GM19397 (cell line): Measurements from ENCODE around the gene EMX1.

Experiments used
- ATAC-seq: cut with Tn5 transposase; IDR thresholded peaks from one replicate; pipeline ENCODE4 v1.9.1; 2021; ENCODE audit warnings: mild to moderate bottlenecking, moderate library complexity; ENCODE audit not compliant: unreplicated experiment

EMX1 gene

DNA sequence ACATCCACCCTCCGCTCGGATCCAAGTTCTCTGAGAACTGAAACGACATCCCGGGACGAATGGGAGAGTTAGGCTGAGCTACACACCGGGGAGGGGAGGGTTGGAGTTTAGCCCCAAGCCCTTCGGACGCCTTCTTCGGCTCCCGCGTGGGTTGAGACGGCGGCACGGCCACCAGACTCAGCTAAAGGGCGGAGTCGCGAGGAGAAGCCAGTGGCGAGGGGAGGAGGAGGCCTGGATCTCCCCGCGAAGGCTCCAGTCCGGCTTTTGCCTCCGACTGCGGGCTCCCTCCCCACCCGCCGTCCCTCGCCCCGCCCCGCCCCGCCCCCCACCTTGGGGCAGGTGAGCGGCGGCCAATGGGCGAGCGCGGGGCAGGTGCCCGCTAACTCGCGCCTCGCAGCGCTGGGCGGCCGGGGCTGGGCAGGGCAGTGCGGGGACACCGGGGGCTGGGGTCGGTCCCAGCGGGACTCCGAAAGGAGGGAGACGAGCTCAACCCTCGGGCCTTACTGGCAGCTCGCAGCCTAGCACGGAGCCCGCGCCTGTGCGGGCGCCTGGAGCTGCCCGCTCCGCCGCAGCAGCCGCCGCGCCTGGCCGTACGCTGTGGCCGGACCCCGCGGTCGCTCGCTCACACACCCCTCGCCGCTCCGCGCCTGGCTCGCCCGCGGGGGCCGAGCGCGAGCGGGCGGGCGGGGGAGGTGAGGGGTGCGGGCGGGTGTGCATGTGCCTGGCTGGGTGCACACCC is at the start of gene EMX1:
Gene EMX1 (plus strand): TSS at position 382 of the 739 bp plus-strand sequence. CDS start 334 bp downstream, at position 716.
- peak; percentile 43 for ATAC-seq

DNA sequence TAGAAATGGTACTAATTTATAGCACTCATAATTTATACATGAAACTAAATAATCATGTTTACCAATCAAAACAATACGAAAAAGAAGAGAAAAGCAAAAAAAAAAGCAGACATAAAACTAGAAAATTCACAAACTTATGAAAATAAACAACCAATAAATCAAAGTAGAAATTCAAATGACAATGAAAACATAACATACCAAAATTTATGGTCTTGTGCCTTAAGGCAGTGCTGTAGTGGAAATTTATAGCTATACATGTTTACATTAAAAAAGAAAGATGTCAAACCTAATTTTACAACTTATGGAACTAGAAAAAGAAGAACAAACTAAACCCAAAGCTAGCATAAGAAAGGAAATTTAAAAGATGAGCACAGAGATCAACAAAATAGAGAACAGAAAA is 46.3 kb upstream of the EMX1 start:
- ATAC-seq = no peak

GRCh38 chr2:72871880-72872279 is 45.4 kb upstream of the EMX1 start:
- no peak for ATAC-seq

GRCh38 chr2:72883356-72883962 is 33.9 kb upstream of the EMX1 start:
- ATAC-seq = no peak

DNA sequence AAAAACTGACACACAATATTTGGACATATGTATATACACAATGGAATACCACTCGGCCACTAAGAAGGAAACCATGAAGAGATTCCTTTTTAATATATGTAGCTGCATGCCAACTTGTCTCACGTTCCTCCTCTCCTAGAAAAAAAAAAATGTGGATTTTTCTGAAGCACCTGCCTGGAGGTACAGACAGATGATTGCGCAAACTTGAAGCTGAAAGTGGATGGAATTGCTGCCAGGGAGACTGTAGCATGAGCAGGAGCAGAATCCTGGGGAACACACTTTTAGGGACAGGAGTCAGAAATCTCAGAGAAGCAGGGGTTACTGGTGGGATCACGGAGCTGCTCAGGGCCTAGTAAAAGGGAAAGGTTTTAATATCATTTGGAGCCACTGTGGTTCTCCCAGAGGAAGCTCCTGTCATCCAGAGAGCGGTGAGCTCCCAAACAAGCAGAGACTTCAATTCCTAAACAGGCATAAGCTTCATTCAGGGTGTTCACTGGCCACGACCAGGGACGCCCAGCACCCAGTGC is 30.8 kb upstream of the EMX1 start:
- ATAC-seq = no peak

- peak; percentile 94 for ATAC-seq
Observed at GRCh38 chr2:72887032-72887739, 30.1 kb upstream of the EMX1 start, which contains the start of gene SPR. Gene SPR, plus strand, starts transcription at chr2:72887408. Its CDS starts 25 bp downstream, at chr2:72887433.

GRCh38 chr2:72887740-72888437 is 29.4 kb upstream of the EMX1 start:
- peak; percentile 33 for ATAC-seq

DNA sequence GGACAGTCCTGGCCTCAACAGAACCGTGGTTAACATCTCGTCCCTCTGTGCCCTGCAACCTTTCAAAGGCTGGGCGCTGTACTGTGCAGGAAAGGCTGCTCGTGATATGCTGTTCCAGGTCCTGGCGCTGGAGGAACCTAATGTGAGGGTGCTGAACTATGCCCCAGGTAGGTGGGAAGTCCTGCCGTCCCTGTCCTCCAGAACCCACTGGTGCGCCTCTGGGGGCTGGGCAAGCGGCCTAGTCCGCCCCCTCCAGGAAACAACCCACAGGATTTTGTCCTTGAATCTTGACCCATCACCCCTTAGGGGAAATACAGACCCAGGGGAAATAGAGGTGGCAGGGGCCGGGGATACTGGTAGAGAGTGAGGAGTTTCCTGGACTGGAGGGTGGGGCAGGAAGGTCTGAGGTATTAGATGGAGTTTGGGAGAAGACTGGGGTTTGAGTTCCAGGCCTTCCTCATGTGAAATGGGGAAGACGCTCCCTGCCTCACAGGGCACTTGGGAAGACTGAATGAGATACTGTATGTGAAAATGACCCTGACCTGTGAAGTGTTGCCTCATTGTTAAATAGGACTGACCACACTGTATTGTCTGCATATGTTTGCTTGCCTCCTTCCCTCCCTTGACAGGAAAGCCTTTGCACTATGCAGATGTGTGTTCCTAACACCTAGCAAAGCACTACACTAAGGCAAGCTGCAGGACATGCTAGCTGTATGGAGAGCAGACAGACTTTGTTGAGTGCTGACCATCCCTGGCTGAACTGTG is 28.7 kb upstream of the EMX1 start:
- no peak for ATAC-seq

- no peak for ATAC-seq
Observed at GRCh38 chr2:72889991-72890390, 27.3 kb upstream of the EMX1 start.

DNA sequence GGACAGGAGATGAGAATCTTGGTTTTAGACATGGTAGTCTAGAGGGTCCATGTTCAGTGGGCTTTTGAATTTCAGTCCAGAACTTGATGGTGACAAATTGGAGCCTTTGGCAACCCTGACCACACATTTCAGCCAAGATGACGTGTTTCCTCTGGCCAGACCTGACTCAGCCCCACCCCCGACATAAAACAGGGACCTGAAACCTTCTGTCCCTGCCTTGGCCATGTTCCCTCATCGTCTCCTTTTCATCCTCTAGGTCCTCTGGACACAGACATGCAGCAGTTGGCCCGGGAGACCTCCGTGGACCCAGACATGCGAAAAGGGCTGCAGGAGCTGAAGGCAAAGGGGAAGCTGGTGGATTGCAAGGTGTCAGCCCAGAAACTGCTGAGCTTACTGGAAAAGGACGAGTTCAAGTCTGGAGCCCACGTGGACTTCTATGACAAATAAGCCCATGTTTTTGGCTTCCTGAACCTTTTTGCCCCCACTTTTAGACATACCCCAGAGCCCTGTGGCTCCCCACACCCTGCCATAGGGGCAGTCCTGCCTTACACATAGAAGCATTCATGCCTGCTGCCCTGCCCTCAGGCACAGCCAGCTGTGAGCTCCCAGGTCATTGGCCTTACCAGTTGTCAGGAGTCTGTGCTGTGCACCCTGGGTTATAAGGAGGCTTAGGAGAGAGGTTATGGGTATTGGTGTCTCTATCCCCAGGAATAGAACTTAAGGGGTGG is 26.1 kb upstream of the EMX1 start:
- ATAC-seq = no peak

- ATAC-seq = peak; percentile 57
Observed at GRCh38 chr2:72892506-72893173, 24.7 kb upstream of the EMX1 start.

DNA sequence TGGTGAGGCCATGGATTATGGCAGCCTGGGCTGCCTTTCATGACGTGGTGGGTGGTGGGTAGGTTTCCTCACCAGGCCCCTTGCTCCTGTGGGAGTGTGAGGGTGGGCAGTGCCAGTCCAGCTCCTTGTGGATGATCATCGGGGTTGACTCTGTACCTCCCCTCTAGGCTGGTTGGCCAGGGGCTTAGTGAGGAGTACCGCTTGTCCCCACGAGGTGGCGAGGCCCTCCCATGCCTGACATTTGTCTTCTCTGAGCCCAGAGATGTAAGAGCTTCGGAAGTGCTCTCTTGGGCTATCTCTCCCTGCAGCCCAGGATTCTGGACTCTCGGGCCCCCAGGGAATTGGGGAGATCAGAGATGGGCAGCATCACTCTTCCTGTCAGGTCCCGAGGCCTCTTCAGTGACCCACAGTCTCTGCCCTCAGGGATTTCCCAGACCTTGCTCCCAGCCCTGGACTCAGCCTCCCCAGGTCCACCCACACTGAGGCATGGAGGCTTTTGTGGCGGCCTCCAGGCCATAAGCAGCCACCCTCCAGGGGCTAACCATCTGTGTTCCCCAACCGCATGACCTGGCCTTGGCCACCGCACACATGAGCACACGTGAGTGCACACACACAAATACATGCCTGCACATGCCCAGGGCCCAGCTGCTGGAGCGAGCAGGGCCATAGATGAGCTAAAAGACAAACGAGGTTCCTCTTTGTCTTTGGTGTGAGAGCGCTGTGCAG is 23.6 kb upstream of the EMX1 start:
- peak; percentile 60 for ATAC-seq

GRCh38 chr2:72894514-72894913 is 22.8 kb upstream of the EMX1 start:
- ATAC-seq = no peak

- ATAC-seq = no peak
Observed at GRCh38 chr2:72895154-72895553, 22.2 kb upstream of the EMX1 start.

- ATAC-seq = no peak
Observed at GRCh38 chr2:72895759-72896281, 21.5 kb upstream of the EMX1 start.

GRCh38 chr2:72896446-72896845 is 20.9 kb upstream of the EMX1 start:
- ATAC-seq = no peak

GRCh38 chr2:72897785-72898584 is 19.3 kb upstream of the EMX1 start:
- no peak for ATAC-seq

- no peak for ATAC-seq
Observed at GRCh38 chr2:72898585-72898906, 18.8 kb upstream of the EMX1 start.
